Panc1 (cell line): ENCODE measurements around the gene PITRM1.

Source experiments
- CTCF ChIP-seq: fragments of 450-650 bp; IDR thresholded peaks from 2 replicates; pipeline ENCODE4 v1.5.1; 2017; ENCODE audit warnings: mild to moderate bottlenecking
- POLR2AphosphoS5 ChIP-seq: IDR thresholded peaks from 2 replicates; pipeline ENCODE4 v1.6.1; 2012; ENCODE audit warnings: mild to moderate bottlenecking, low read depth, low read length, moderate library complexity
- SIN3A ChIP-seq: IDR thresholded peaks from 2 replicates; pipeline ENCODE4 v1.6.1; 2012; ENCODE audit warnings: low read depth, mild to moderate bottlenecking, low read length, moderate library complexity, borderline replicate concordance; ENCODE audit not compliant: insufficient read depth
- TCF7L2 ChIP-seq: IDR thresholded peaks from 2 replicates; pipeline ENCODE4 v1.6.1; 2011; ENCODE audit warnings: mild to moderate bottlenecking, low read depth, low read length, inconsistent platforms

GRCh38 chr10:3125527-3126170 lies 46.9 kb downstream of the PITRM1 start:
- TF ChIP-seq CTCF (no peak), POLR2AphosphoS5 (no peak), SIN3A (no peak), TCF7L2 (no peak)
